T1000 (cell line): ENCODE measurements around the gene HSDL1.
A peak's percentile ranks its signal among the peaks of the same experiment; 100 is the strongest.
"Not testable (repeated sequence)": the region's sequence is repeated elsewhere in the genome, so short reads cannot be mapped to it uniquely, and the experiment has no call there.

Experiments
- DNase-seq: peaks from one replicate; lab custom pipeline; 2025; ENCODE audit warnings: mixed read lengths; lab: John Stamatoyannopoulos, UW

The HSDL1 gene

DNA sequence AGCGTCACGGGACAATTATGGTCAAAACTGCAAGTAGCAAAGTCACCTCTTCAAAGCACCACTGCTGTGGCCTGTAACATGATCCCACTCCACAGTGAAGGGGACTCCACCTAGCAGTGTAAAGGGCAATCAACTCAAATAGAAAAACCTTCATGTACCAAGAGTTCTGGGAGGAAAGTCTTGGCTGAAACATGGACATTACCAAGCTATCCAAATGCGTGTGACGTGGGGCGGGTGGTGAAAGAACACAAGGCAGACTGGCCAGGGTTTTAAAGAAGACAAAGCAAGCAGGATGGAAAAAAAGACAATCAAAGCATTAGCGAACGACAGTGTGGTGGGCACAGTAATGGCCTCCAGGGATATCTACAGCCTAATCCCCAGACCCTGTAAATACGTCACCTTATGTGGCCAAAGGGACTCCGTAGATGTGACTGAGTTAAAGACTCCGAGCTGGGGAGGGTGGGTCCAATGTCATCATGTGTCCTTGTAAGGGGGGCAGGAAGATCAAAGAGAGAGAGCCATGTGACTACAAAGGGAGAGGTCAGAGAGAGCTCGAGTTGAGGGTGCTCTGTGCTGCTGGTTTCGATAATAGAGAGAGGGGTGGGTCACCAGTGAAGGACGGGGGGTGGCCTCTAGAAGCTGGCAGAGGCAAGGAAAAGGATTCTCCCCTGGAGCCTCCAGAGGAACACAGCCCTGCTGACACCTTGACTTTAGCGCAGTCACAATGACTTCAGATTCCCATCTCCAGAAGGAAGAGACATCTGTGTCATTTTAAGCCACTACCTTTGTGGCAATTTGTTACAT, 6.0 kb downstream of the HSDL1 start:
- no peak for DNase-seq

DNA sequence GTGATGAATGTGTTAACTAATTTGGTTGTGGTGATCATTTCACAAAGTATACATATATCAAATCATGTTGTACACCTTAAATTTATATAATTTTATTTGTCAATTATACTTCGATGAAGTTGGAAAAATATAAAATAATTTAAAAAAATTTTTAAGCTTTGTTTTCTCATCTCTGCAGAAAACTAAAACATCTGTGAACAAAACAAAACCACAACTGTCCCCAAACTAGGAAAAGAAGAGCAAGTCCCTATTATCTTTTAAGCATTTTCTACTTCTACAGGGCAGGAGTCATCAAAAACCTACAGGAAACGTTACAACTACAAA, 6.5 kb downstream of the HSDL1 start:
- DNase-seq, result no peak

DNA sequence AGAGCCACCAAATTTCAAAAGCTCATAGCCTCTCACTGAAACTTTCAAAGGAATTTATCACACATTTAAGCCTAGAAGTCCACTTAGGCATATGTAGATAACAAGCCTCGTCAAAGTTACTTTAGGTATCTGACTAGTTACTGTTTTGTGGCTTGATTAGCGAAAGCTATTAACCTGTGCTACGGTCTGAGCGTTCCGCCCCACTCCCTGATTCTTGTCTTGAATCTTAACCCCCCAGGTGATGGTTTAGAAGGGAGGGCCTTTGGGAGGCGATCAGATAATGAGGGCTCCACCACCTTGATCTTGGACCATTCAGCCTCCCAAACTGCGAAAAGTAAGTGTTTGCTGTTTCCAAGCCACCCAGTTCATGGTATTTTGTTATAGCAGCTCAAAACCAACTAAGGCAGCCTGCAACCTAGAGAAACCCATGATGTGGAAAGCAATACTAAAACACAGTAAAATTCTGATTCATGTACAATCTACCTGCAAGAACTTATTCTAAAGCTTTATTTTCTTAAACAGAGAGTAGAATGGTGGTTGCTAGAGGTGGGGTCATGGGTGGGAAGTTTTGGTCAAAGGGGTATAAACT, 7.1 kb downstream of the HSDL1 start:
- no peak for DNase-seq

DNA sequence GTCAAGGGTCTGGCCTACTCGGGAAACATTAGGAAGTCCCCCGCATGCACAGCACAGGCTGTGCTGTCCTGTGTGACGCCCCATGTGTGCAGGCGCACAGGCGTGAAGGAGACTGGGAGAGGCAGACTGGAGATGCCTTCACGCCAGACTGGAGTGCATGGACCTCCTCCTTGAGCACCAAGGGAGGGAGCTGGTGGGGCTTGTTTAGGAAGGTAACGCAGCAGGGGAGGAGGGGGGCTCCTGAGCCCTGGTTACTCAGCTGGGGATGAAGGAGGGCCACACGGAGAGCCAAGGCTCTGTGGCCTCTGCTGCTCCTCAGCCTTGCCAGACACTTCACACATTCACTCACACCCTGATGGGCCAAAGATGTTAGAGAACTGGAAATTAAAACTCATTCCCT, 7.7 kb downstream of the HSDL1 start:
- DNase-seq, result no peak

DNA sequence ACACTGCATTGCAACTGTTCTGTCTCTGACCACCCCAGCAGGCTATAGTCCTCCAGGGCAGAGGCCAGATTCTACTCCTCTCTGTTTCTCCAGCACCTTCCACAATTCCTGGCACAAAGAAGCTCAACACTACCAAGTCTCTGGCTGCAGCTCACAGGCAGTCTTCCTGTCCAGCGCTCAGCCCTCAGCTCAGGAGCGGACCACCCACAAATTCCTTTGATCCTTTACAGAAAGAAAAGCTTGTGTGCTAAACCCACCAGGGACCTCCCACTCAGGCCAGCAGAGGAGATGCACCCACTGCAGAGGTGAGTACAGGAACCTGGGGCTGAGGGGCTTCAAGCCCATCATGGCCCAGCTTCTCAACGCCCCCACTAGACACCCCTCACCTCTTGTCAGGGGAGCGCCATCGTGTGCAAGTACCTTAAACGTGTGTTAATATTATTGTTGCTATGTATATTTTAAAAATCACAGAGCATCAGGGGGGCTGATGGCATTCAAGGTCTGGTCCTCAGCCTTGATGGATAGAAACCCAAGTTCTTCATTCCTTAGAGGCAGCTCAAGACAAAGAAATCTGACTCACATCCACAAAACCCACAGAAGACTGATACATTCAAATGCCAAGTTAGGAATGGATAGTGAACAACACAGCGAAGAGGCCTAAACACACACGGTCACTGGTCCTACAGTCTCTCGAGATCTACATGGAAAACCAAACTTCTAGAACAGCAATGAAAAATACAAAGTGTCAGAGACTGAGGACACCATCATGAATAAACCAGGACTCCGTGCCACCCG, 8.4 kb downstream of the HSDL1 start:
- no peak for DNase-seq

DNA sequence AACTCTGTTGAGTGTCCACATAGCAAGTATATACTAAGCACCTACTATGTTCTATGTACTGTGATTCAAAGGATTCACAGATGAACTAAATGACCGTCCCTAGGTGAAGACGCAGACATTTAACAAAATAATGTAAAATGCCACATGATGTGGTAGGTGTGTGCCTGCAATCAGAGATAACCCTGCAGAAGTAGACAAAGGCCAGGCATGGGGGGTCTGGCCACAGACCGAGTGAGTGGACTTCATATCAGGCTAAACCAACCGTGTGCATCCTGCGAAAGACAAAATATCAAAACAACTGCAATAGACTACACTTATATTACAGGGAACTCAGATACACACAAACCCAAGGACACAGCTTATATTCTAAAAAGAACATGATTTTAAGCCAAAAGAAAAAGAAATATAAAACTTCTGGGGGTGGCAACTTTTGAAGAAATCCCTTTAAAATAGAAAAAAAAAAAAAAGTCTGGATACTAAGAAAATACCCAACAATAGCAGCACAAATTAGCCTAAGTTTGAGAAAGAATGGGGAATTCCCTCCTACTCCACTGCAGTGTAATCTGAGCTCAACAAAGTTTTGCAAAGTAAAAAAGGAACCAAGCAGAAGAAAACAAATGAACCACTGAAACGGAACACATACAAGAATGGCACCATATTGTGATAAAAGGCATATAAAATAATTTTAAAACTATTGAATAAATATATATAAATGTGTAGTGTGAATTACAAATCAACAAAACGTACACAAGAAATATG, 12.3 kb downstream of the HSDL1 start:
- no peak for DNase-seq

DNA sequence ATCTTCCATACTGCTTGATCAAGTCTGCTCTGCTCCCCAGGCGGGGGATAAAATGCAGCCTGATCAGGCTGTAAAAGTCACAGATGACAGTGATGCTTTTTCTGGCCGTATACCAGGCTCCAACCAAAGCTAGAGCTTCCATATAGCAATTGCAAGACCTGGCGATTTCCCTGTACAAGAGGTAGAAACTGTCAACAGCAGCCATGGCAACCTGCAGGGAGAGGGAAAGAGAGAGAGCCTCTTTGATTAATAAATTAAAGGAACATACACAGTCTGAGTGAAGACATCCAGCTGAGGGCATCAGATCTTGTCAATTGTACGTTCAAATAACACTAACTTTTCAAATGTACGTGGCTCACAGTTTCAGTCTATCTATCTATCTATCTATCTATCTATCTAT, 13.9 kb downstream of the HSDL1 start:
- no peak for DNase-seq

DNA sequence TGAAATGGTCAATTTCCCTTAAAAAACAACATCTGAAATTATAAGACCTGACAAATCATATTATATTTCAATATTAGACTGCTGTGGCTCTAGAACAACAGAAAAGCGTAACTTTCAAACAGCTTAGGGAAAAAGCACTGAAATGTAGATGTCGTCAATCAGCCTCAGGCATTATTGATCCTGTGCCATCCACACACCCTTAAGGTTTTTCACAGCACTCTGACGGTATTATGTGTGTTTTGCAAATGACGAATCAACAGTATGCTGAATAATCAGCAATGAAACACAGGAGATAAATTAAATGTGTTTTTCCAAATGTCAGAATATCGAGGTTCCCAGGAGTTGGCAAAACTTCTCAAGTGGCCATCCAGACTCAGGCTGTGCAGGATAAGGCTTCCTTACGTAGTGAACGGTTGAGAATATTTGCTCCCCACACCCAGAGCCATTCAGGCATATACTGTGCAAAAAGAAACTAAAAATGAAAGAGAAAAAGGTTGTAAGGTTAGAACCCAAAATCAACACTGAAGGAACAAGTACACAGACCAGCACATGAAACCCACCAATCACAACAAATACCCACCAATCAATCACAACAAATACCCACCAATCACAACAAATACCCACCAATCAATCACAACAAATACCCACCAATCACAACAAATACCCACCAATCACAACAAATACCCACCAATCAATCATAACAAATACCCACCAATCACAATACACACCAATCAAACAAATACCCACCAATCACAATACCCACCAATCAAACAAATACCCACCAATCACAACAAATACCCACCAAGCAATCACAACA, 20.5 kb downstream of the HSDL1 start:
- no peak for DNase-seq

DNA sequence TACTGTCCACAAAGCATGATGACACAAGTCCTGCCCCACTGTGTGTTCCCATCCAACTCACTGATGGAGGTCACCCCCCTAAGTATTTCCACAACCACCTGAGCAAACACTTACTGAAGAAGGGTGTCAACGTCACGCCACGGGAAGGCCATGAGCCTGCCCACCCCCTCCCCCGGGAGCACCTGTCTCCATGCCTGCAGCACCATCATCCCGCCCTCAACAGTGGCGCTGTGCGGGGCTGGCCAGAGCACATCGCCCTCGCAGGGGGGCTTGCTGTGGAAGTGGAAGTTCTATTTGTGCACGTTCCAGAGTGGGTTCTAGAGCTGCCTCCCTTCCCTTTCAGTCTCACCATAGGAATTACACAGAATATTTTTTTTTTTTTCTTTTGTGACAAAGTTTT, 24.0 kb downstream of the HSDL1 start:
- no peak for DNase-seq

DNA sequence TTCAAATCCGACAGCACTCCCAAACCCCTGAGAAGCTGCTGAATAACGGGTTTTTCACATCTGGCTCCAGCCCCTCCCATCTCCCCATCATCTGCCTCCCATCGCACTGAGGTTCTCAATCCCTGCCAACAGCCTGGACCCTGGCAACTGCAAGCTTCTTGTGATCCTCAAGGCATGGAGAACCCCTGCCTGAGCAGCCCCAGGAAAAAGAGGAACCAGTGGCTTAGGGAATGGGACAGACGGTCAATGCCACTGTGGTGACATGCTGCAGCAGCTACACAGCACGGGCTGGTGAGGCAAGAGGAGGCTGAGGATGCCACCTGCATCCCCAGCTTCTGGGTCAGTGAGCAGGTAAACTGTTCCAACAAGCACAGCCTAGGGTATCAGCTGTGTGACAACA, 25.0 kb downstream of the HSDL1 start:
- no peak for DNase-seq

DNA sequence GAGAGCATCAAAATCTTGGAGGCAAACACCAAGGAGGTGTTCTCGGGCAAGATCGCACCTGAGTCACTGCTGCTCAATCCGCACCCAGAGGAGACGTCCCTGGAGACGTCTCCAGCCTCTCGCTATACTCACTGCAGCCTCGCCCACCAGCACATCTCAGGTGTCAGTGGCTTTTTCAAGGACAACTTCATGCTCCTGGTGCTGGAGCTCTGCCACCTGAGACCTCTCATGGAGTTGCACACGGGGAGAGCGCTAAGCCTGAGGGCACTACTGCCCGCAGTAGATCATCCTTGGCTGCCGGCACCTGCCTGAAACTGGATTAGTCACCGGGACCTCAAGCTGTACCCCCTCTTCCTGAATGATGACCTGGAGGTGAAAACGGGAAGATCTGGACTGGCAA, 25.6 kb downstream of the HSDL1 start:
- DNase-seq, result no peak

DNA sequence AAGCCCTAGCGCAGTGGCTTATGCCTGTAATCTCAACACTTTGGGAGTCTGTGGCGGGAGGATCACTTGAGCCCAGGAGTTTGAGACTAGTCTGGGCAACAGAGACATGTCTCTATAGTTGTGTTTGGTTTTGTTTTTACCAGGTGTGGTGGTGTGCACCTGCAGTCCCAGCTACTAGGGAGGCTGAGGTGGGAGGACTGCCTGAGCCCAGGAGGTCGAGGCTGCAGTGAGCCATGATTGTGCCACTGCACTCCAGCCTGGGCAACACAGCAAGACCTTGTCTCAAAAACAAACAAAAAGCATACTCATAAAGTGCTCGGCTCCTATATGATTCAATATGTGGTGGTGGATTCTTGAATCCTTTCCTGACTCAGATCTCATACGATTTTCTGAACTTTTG, 26.7 kb downstream of the HSDL1 start:
- DNase-seq, result not testable (repeated sequence)

DNA sequence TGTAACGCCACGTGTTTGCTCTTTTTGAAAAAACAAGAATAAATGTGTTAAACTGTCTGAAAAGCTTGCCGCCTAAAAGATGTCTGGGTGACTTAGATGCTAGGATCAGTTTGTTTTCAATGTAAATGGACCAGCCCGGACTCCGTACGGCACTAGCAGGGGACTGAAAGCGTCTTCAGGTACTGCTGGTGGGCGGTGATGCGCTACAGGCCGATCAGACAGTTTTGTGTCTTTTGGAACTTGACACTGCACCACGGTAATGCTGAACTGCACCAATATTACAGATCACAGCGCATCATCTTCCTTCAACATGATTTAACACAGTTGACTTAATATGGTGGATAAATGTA, 27.5 kb downstream of the HSDL1 start:
- DNase-seq, result no peak

DNA sequence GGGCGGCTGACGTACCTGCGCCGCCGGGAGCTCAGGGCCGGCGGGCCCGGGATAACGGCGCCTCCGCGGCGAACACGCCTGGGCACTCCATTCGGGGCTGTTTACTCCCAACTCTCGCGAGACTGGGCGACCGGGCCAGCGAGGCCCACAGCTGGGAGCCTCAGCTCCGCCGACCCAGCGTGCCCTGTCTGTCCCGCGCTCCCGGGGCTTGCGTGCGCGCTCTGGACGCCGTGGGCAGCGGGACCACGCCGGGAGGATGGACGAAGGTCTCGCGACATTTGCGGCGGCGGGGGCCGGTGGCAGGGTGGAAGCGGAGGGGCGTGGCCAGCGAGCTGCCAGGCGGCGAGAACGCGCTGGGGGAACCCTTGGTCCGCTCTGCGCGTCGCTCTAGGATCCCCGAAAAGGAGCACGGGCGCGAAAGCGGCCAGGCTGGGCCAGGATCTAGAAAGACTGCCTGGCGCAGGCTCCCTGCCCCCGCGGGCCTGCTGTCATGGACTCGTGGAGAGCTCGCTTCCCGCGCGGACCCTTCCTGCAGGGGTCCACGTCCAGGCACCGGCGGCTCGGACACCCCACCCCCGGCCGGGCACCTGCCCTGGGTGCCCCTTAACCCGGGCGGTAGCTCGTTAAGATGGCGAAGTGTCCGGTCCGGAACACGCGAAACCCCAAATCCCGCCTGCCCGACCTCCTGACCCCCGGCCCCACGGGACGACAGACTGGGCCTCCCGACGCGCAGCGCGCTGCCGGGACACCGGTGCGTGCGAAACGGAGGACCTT, 28.1 kb downstream of the HSDL1 start, which contains the start of gene MBTPS1:
MBTPS1 (minus strand) TSS at position 223 of the 774 bp plus-strand sequence. CDS start 15,159 bp downstream, outside the sequence.
- peak; percentile 93 for DNase-seq

DNA sequence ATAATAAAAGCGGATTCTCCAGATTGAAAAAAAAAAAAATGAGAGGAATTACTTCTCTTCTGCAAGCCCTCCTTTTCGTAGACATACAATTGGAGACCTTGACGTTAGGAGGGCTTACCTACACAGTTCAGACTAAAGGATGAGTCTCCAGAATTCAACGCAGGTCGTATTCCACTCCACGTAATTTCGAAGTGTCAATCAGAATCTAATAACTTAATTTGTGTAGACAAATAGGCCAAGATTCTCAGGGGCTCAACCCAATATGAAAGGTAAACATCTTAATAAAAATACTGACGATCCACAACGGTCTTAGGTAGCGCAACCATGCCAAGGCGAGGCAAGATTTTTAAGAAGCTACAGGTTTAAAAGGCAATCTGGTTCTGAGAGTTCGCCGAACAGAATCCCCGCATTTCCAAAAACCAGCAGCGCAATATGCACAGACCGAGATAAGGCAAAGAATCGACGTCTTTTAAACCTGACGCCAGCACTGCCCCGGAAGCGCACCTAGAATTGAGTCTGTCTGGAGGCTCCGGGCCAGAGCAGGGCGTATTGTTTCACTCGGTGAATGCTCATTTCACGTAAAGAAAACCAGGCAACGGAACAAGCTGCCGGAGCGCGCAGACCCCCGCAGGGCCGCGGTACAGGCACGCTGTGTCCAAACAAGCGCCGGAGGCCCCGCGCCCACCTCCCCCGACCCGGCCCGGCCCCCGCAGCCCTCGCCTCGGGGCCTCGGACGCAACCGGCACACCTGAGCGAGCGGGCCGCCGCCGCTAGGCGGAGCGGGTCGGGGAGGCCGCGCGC, 28.9 kb downstream of the HSDL1 start:
- no peak for DNase-seq

DNA sequence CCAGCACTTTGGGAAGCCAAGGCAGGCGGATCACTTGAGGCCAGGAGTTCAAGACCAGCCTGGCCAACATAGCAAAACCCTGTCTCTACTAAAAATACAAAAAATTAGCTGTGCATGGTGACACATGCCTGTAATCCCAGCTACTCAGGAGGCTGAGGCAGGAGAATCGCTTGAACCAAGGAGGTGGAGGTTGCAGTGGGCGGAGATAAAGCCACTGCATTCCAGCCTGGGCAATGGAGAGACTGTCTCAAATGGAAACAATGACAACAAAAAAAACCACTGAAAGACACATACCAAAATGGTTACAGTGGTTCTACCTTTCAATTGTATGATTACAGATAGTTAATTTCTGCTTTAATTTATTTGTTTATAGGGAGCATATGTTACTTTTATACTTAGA, 33.0 kb downstream of the HSDL1 start:
- not testable (repeated sequence) for DNase-seq

DNA sequence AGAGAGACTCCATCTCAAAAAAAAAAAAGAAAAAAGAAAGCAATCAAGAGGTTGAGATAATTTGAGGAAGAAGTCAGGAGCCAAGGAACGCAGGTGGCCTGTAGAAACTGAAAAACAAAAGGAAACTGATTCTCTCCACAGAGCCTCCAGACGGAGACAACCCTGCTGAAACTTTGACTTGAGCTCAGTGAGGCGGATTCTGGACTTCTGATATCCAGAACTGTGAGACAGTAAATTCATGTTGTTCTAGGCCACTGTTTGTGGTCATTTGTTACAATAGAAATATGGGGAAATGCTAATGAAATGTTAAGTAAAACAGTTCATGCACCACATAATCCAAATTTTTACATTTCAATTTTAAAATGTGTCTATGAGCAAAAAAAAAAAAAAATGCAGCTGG, 33.5 kb downstream of the HSDL1 start:
- no peak for DNase-seq

DNA sequence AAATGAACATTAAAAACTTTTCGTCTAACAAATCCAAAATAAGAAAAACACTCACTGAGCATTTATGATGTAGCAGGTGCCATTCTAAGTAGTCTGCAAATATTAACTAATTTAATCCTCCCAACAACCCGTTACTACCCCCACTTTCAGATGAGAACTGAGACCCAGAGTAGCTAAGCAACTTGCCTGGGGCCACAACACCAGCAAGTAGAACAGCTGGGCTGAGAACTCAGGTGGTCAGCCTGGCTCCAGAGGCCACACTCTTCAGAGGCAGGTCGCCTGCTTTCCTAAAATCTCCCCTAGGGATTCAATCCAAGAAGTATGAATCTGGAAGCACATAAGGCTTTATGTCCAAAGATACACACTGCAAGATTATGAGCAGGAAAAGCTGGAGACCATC, 34.5 kb downstream of the HSDL1 start:
- no peak for DNase-seq

DNA sequence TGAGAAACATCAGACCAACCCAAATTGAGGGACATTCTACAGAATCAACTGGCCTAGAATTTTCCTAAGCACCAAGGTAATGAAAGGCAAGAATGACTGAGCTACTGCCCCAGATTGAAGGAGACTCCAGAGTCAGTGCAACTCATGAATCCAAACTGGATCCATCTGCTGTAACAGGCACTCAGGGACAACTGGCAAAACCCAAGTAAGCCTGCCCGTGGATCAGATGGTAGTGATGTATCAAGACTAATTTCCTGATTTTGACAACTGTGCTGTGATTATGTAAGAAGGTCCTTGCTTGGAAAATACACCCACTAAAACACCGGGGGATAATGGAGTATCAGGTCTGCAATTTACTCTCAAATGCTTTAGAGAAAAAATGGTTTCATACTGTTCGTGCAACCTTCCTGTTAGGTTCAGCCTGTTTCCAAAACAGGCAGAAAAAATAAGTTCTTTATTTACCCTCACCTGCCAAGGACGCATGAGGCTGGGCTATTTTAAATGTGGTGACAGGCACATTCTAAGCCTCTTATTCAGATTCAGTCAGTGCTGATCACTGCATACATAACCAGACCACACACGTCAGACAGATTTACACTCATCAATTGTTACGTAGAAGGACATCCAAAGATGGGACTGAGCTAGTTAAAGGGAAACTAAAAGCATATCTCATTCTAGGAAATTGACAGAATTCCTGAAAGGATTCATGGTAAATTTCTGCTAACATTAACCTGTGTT, 35.2 kb downstream of the HSDL1 start:
- DNase-seq, result no peak
